GM18511 (cell line): ENCODE data around the gene TOE1.

ENCODE experiments used
- ATAC-seq: cut with Tn5 transposase; IDR thresholded peaks from one replicate; pipeline ENCODE4 v1.9.1; 2021; ENCODE audit warnings: mild to moderate bottlenecking, moderate library complexity; ENCODE audit not compliant: unreplicated experiment

Gene TOE1

DNA sequence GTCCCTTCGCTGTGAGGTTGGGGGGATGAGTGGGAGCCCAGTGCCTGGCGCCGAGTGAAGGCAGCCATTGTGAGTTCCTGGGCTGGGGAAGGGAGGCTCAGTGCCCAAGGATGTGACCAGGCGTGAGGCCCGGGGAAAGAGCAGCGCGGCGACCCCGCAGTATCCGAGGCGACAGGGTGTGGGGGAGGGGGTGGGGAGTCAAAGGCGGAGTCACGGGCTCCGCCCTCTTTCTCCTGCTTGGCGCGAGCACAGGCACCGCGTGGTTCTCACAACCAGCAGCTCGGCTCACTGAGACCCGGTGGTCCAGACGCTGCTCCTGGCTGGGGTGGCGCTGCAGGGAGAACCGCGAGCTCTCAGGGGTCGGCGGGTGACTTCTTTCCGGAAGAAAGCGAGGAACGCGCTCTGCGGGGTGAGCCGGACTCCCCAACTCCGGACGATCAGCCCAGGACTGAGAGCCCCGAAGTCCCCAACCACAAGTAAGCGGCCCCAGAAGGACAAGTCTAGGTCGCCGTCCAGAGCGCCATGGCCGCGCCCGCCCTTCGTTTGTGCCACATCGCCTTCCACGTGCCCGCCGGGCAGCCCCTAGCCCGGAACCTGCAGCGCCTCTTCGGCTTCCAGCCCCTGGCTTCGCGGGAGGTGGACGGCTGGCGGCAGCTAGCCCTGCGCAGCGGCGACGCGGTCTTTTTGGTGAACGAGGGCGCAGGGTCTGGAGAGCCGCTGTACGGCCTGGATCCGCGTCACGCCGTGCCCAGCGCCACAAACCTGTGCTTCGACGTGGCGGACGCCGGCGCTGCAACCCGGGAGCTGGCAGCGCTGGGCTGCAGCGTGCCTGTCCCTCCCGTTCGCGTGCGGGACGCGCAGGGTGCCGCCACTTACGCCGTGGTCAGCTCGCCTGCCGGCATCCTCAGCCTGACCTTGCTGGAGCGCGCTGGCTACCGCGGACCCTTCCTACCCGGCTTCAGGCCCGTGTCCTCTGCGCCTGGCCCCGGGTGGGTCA, 13.0 kb upstream of the TOE1 start, which contains the start of gene HPDL:
HPDL (plus strand) TSS at position 269 of the 997 bp plus-strand sequence; CDS start at position 523, 254 bp downstream.
- peak; percentile 53 for ATAC-seq

GRCh38 chr1:45327644-45328515, 12.1 kb upstream of the TOE1 start:
- no peak for ATAC-seq

GRCh38 chr1:45328680-45329079, 11.3 kb upstream of the TOE1 start:
- ATAC-seq, result no peak

GRCh38 chr1:45329445-45329844, 10.5 kb upstream of the TOE1 start:
- ATAC-seq, result no peak

GRCh38 chr1:45331436-45332345, 8.3 kb upstream of the TOE1 start:
- no peak for ATAC-seq

DNA sequence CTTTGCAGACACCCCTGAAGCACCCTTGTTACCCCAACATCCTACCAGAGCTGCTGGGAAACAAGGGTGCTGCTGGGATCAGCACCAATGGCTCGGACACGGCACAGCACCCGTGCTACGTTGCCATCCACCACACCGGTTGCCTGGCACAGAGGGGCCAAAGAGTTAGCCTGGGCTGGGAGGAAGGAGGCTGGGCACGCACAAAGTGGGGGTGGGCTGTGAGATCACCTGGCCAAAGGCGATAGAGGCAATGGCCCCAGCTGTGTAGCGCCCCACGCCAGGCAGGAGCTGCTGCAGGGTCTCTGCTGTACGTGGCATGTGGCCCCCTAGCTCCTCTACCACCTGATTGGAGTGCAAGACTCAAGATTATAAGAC, 7.6 kb upstream of the TOE1 start:
- no peak for ATAC-seq

DNA sequence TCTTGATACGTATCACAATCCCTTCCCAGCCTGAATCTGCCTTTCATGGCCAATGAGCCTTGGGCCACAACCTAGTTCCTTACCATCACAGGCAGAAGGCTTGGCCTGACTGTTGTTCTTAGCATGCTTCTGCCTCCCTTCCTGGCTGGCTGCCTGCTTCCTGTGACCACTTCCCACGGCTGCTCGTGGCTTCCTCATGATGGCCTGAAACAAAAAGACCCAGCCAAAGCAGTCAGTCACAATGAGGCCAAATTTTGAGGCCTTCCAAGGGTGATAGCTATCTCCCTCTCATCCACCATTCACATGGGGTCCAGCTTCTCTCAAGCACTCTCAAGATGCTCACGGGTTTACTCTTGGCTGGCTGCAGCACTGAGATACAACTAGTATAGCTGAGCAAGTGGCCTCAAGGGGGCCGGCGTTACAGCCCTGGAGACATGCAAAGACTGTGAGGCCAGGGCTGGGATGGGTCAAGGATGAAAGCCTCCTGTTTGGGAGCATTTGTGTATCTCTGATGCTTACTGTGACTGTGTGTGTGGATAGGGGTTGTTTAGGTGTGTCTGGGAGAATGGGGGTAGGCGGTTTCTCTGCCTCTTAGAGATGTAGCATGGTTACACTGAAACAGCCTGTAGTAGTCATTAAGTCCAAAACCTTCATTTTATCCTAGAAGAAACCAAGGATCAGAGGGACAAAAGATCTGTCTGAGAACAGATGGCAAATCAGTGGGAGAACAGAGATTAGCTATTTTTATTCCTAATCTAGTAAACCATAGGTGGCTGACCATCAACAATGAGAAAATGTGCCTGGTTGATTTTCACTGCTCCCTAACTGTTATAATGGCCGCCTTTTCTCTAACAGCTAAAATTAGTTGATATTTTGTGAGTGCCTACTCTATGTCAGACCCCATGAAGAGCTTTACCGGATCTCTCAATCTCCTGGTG, 5.4 kb upstream of the TOE1 start:
- no peak for ATAC-seq

DNA sequence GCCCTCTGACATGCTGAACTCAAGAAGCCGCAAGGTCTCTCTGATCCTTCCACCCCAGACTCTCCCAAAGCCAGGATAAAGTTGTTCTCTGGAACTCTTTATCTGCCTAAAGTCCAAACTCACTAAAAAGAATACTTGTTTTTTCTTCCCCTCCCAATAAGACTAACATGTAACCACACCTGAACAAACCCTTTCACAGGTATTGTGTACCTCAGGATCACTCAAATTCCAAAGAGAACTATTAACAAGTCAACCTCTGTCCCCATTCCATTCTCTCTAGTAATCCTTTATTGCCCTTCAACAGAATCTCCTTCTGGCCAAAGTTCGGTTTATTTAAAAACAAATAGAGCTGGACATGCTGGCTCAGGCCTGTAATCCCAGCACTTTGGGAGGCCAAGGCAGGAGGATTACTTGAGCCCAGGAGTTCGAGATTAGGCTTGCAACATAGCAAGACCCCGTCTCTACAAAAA, 4.1 kb upstream of the TOE1 start:
- no peak for ATAC-seq

GRCh38 chr1:45337630-45338325, 2.2 kb upstream of the TOE1 start:
- ATAC-seq, result no peak

GRCh38 chr1:45340816-45341466, 971 bp downstream of the TOE1 start:
- ATAC-seq, result no peak

GRCh38 chr1:45344499-45344898, 4.5 kb downstream of the TOE1 start:
- ATAC-seq, result no peak

- ATAC-seq, result no peak
Observed at GRCh38 chr1:45345014-45345413, 5.0 kb downstream of the TOE1 start.

GRCh38 chr1:45346473-45346872, 6.5 kb downstream of the TOE1 start:
- no peak for ATAC-seq

- ATAC-seq, result no peak
Observed at GRCh38 chr1:45348020-45348419, 8.1 kb downstream of the TOE1 start.

DNA sequence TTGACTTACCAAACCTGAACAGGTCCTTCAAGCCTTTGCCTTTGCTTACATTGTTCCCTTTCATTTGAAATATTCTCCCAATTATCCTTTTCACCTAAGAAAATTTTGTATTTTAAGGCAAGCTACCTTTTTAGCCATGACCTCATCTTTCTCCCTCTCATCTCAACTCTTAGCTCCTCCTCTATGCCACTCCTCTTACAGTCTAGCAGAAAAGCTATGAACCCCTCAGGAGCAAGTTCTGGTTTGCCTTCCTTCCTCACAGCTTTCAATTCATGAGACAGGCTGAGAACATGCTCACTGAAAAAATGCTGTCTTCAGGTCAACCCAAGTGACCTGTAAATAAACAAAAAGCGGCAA, 8.6 kb downstream of the TOE1 start:
- ATAC-seq, result no peak

DNA sequence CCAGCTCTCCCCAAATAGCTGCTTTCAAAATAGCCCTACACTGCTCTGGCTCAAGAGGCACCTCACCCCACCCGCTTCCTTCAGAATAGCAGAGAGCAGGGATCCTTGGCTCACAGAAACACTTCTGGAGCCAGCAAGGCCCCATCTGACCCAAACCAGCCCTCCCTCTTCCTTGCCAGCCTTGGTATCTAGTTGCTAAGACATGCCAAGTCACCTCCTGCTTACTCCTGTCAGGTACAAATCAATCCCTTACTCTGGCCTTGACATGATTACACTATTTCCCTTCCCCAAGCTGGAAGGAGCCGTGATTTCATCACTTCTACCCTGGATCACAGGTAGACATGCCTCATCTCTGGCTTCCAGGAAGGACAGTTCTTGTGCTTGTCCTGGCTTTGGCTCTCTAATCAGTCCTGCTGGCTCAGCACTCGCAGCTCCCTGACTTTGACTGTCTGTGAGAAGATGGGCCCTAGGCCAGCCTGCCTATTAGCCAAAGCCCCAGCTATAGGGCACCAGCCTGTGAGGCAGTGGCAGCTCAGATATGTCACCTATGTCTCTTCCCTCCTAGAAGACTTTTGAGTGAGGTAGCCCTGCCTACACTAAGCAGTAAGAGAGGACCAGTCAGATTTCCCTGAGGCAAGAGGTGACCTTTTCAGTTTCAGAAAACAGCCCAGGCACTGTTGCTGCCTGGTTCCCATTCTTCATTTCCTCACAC, 9.2 kb downstream of the TOE1 start:
- ATAC-seq, result no peak

DNA sequence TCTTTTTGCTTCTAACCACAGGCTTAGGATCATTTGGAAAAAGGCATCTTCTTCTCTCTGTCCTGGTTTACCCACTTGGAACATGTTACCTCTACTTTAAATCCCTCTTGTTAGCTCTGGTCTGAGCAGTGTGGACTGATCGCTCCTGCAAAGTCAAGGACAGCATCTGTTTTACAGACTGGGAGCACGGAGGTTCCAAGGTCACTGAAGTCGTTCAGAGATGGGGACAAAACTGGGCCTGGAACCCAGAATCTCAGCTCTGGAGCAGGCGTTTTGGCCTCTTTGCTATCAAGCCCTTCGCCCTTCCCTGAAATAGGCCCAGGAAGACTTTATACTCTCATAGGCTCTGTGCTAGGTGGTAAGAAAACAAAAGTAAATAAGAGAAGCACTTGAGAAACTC, 11.5 kb downstream of the TOE1 start:
- ATAC-seq, result no peak

- ATAC-seq, result no peak
Observed at GRCh38 chr1:45353685-45354084, 13.7 kb downstream of the TOE1 start.
